Lung (tissue), 12 donors: ENCODE data around the gene CEP350. TPM values are rescaled to one million over a fixed set of nuclear protein-coding genes. Genes with fewer than 3 reads are reported as not detected.

Source experiments
- ATAC-seq: fragments of 200-7000 bp; cut with Tn5 transposase; one replicate; pipeline ENCODE4 v1.9.1; 2020; ENCODE audit warnings: moderate number of reproducible peaks; ENCODE audit not compliant: insufficient read depth, low FRiP score
- DNase-seq, 3 donors: peaks; one replicate each; pipeline ENCODE4 v3.0.0-alpha.2; 2013 to 2017
- H3K27ac ChIP-seq, 2 donors: one replicate each; pipeline ENCODE4 v1.5.1; 2013; ENCODE audit warnings: mild to moderate bottlenecking in 2 of 2, moderate library complexity in 2 of 2, control low read depth in 1 of 2, inconsistent platforms in 1 of 2, low read depth in 1 of 2, low read length in 1 of 2
- H3K27me3 ChIP-seq, 3 donors: one replicate each; pipeline ENCODE4 v1.5.1; 2013; ENCODE audit warnings: low read length in 2 of 3; ENCODE audit not compliant: control insufficient read depth in 3 of 3, insufficient read depth in 3 of 3
- H3K36me3 ChIP-seq, 4 donors: one replicate each; pipeline ENCODE4 v1.5.1; 2013; ENCODE audit warnings: low read length in 4 of 4, mild to moderate bottlenecking in 1 of 4, moderate library complexity in 1 of 4; ENCODE audit not compliant: control insufficient read depth in 4 of 4, insufficient read depth in 4 of 4
- H3K4me1 ChIP-seq, 5 donors: one replicate each; pipeline ENCODE4 v1.5.1; 2013; ENCODE audit warnings: low read length in 5 of 5, mild to moderate bottlenecking in 2 of 5, moderate library complexity in 1 of 5; ENCODE audit not compliant: control insufficient read depth in 5 of 5, insufficient read depth in 5 of 5
- H3K4me3 ChIP-seq: one replicate; pipeline ENCODE4 v1.5.1; 2013; ENCODE audit warnings: mild to moderate bottlenecking, control low read depth, moderate library complexity
- H3K9ac ChIP-seq, 2 donors: one replicate each; pipeline ENCODE4 v1.5.1; 2013; ENCODE audit warnings: low read length in 2 of 2, control low read depth in 1 of 2; ENCODE audit not compliant: insufficient read depth in 1 of 2
- H3K9me3 ChIP-seq, 4 donors: one replicate each; pipeline ENCODE4 v1.5.1; 2013; ENCODE audit warnings: low read length in 3 of 4, mild to moderate bottlenecking in 1 of 4, moderate library complexity in 1 of 4; ENCODE audit not compliant: control insufficient read depth in 4 of 4, insufficient read depth in 3 of 4
- CTCF ChIP-seq: IDR thresholded peaks from 2 replicates; pipeline ENCODE4 v1.5.1; 2012; ENCODE audit warnings: mild to moderate bottlenecking; ENCODE audit errors: control extremely low read depth, extremely low read depth
- WGBS, 2 donors: extraction: QIAGEN DNeasy Blood & Tissue Kit; methylation state at CpG; one replicate each; pipeline ENCODE4 v1.1.7; 2013; 5-methylcytosine and 5-hydroxymethylcytosine counted together
- polyA plus RNA-seq, 2 donors: library from polyadenylated mRNA; stranded (reverse); fragments of 200-250 nt; gene quantifications; one replicate each; pipeline ENCODE4 v1.2.1, GENCODE V29; 2013
- total RNA-seq, 2 donors: library from RNA; depleted of rRNA in 1 of 2; stranded (reverse); fragments of >200 nt in 1 of 2; gene quantifications; one replicate each; pipeline ENCODE4 v1.2.1, GENCODE V29; 2014 to 2021
- donor health status: control.
- donor health status: control.
- donor health status: Bipolar disorder and iron deficiency.
- donor health status: healthy.
- donor health status: DM: yes; HTN: yes; CAD: no.

Gene CEP350
- total and polyA plus RNA-seq, 4 donors = 4.3 to 89.8 (median 23.0) TPM

- Histone ChIP-seq H3K4me3 (no peak overlapping the region), H3K27ac (no peak overlapping the region), H3K27me3 (no peaks in the 10 kb centered on the region), H3K36me3 (peaks cover 8 to 19% (median 10%) of the 10 kb centered on the region in 4 donors), H3K9ac (no peak overlapping the region), H3K4me1 (no peaks in the 10 kb centered on the region), H3K9me3 (no peaks in the 10 kb centered on the region)
- ATAC-seq (no peak), DNase-seq (no peak)
- no peak for TF ChIP-seq CTCF
- WGBS, 2 donors = 88 to 94% methylated on average over 5 of the region's 5 CpGs
Observed at GRCh38 chr1:180071759-180072158, 117.1 kb downstream of the CEP350 start.

- Histone ChIP-seq H3K27ac (no peak overlapping the region), H3K4me1 (peaks cover 0 to 9% (median 0%) of the 10 kb centered on the region in 5 donors), H3K4me3 (no peak overlapping the region), H3K9me3 (no peaks in the 10 kb centered on the region), H3K27me3 (no peaks in the 10 kb centered on the region), H3K9ac (no peak overlapping the region), H3K36me3 (peaks cover 5 to 23% (median 13%) of the 10 kb centered on the region in 4 donors)
- no peak for TF ChIP-seq CTCF
- no peak for ATAC-seq
- 100% methylated on average over 1 of the region's 1 CpG for WGBS, 2 donors
- no peak for DNase-seq
Observed at GRCh38 chr1:180080439-180080838, 125.8 kb downstream of the CEP350 start.

GRCh38 chr1:180081474-180081873 is 126.9 kb downstream of the CEP350 start:
- H3K4me3 ChIP-seq = no peak overlapping the region
- WGBS, 2 donors = 85 to 87% methylated on average over 2 of the region's 2 CpGs
- TF ChIP-seq CTCF = no peak
- H3K27ac ChIP-seq = no peak overlapping the region
- ATAC-seq (no peak), DNase-seq (no peak)
- peaks cover under 1 to 17% (median 12%) of the 10 kb centered on the region in 4 donors for H3K36me3 ChIP-seq
- peaks cover 0 to 9% (median 0%) of the 10 kb centered on the region in 5 donors for H3K4me1 ChIP-seq
- no peaks in the 10 kb centered on the region for H3K9me3 ChIP-seq
- no peaks in the 10 kb centered on the region for H3K27me3 ChIP-seq
- no peak overlapping the region for H3K9ac ChIP-seq

GRCh38 chr1:180083164-180083563 is 128.6 kb downstream of the CEP350 start:
- H3K4me3 ChIP-seq = no peak overlapping the region
- no peak for TF ChIP-seq CTCF
- peaks cover 0 to 17% (median 11%) of the 10 kb centered on the region in 4 donors for H3K36me3 ChIP-seq
- DNase-seq (no peak), ATAC-seq (no peak)
- 79 to 86% methylated on average over 1 of the region's 1 CpG for WGBS, 2 donors
- no peak overlapping the region for H3K27ac ChIP-seq
- H3K27me3 ChIP-seq = no peaks in the 10 kb centered on the region
- H3K9ac ChIP-seq = no peak overlapping the region
- H3K9me3 ChIP-seq = no peaks in the 10 kb centered on the region
- H3K4me1 ChIP-seq = peaks cover 0 to 9% (median 0%) of the 10 kb centered on the region in 5 donors
